Prostate gland (tissue), 2 donors: ENCODE measurements around the gene SCN1A. TPM values are rescaled to one million over a fixed set of nuclear protein-coding genes. Genes with fewer than 3 reads are reported as not detected.

Experiments used
- DNase-seq: peaks from one replicate; pipeline ENCODE4 v3.0.0-alpha.2; 2019; ENCODE audit warnings: low spot score
- H3K27ac ChIP-seq, 2 donors: fragments of 200-600 bp; sonication (generic); 2 replicates each; pipeline ENCODE4 v1.5.1; 2017 to 2019
- H3K27me3 ChIP-seq: fragments of 200-600 bp; sonication (generic); replicated peaks from 2 replicates; pipeline ENCODE4 v1.5.1; 2019; ENCODE audit not compliant: insufficient read depth
- H3K36me3 ChIP-seq, 2 donors: fragments of 200-600 bp; sonication (generic); 1 replicate in 1 of 2; 2 replicates in 1 of 2; pipeline versions ENCODE4 v1.5.1 to v1.8.1; 2017 to 2019
- H3K4me1 ChIP-seq: fragments of 200-600 bp; sonication (generic); replicated peaks from 2 replicates; pipeline ENCODE4 v1.5.1; 2019
- H3K4me3 ChIP-seq, 2 donors: fragments of 200-600 bp; sonication (generic); 2 replicates each; pipeline ENCODE4 v1.5.1; 2017 to 2019
- H3K9me3 ChIP-seq: fragments of 200-600 bp; sonication (generic); 2 replicates; pipeline ENCODE4 v1.5.1; 2017
- POLR2A ChIP-seq: fragments of 450-650 bp; IDR thresholded peaks from one replicate; pipeline ENCODE4 v1.6.1; 2016; ENCODE audit warnings: antibody characterized with exemption, mild to moderate bottlenecking
- POLR2AphosphoS5 ChIP-seq: sonication (generic); formaldehyde crosslinking; IDR thresholded peaks from one replicate; pipeline ENCODE4 v1.6.1; 2017; ENCODE audit warnings: antibody characterized with exemption
- WGBS: methylation state at CpG from one replicate; pipeline ENCODE4 v1.1.5; 2018; 5-methylcytosine and 5-hydroxymethylcytosine counted together
- intact Hi-C: fragments of 100-400 bp; cut with DNase I; formaldehyde crosslinking; loops from one replicate; pipeline ENCODE4 v1.14.2; 2022
- total RNA-seq, 2 donors: library from RNA; depleted of rRNA; stranded (reverse); fragments of >200 nt; gene quantifications; one replicate each; pipeline ENCODE4 v1.1.0, GENCODE V29; 2016
- TF ChIP-seq, protein P1 (sequence below), 4 experiments: fragments of 200-600 bp in 2 of 4; fragments of 450-650 bp in 2 of 4; sonication (generic) in 2 of 4; IDR thresholded peaks; 1 replicate in 3 of 4; 2 replicates in 1 of 4; pipeline ENCODE4 v1.5.1; 2016 to 2019; ENCODE audit warnings: antibody characterized with exemption in 4 of 4, mild to moderate bottlenecking in 2 of 4, moderate library complexity in 2 of 4

Gene SCN1A
- under 1 TPM in 1 of 2 donors, not detected in 1; 0.23 TPM for total RNA-seq

DNA sequence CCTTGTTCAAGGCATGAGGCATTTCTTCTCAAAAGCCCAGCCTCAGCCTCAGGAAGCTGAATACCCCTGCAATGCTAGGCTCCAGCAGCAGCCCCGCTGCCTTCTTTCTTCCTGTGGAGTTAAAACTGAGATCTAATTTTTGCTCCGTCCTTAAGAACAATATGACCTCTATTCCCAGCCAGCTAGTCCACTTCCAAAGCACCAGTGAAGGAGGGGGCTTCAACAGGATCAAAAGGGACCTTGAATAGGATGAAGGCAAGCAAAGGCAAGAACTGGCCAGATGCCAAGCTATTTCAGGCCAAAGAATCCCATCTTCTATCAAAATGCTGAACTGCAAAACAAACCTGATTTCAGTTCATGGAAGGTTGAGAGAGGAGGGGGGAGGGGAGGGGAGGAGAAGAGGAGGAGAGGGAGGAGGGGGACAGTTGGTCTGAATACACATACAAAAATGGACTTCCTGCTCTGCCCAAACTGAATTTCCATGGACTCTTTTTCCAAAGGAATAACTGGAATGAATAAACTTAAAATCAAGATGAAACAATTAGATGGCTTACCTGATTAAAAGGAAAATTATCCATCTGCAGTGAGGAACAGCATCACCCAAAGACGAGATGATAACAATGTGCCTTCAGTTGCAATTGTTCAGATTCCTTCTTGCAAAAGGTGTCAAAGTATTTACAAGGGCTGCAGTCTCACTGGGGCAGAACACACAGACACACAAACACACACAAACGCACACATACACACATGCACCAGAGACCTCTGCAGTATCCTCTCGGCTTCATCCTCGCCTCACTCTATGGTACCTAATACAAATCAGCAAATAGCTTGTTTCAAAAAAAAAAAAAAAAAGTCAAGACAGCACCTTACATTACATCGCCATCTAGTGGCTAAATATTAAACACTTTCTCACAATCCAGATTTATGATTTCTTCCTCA lies at the start of gene SCN1A:
SCN1A (minus strand) TSS at position 804 of the 939 bp plus-strand sequence. CDS start 54,399 bp downstream, outside the sequence.
- H3K4me1 ChIP-seq, result no peaks in the 10 kb centered on the region
- H3K27ac ChIP-seq, result no peak within 1 kb of the TSS
- intact Hi-C loops, result loop anchor here (5.0 kb wide), 1 partner anchor 175 kb away; the partner anchor contains the start of gene TTC21B
- no peak for DNase-seq
- H3K27me3 ChIP-seq, result peaks cover 4% of the 10 kb centered on the region
- TF ChIP-seq, protein P1, sequence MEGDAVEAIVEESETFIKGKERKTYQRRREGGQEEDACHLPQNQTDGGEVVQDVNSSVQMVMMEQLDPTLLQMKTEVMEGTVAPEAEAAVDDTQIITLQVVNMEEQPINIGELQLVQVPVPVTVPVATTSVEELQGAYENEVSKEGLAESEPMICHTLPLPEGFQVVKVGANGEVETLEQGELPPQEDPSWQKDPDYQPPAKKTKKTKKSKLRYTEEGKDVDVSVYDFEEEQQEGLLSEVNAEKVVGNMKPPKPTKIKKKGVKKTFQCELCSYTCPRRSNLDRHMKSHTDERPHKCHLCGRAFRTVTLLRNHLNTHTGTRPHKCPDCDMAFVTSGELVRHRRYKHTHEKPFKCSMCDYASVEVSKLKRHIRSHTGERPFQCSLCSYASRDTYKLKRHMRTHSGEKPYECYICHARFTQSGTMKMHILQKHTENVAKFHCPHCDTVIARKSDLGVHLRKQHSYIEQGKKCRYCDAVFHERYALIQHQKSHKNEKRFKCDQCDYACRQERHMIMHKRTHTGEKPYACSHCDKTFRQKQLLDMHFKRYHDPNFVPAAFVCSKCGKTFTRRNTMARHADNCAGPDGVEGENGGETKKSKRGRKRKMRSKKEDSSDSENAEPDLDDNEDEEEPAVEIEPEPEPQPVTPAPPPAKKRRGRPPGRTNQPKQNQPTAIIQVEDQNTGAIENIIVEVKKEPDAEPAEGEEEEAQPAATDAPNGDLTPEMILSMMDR (IDR thresholded peaks at IDR 0.05), result peak; percentile 34 to 49 (median 42)
- no peak for TF ChIP-seq POLR2AphosphoS5
- no peak within 1 kb of the TSS for H3K4me3 ChIP-seq
- H3K9me3 ChIP-seq, result no peaks in the 10 kb centered on the region
- H3K36me3 ChIP-seq, result no peaks in the 10 kb centered on the region
- WGBS, result 19% methylated on average over 7 of the region's 7 CpGs

DNA sequence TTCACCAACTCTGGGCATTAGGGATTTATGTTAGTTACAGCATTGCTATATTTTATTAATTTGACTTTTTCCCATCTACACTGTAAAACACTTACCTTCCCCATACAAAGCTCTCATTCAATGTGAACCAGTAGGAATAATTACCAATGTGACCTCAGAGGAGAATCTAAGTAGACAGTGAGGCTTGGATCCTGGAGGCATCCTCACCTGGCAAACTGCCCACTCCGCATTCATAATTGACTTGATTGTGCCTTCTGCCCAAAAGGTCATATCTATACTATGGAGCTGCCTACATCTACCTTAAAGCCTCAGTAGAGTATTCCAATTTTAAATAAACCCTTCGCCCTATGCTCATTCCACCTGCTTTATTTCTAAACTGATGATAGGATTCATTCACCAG lies 45.4 kb upstream of the SCN1A start:
- H3K27ac ChIP-seq, result no peak overlapping the region
- H3K36me3 ChIP-seq, result no peaks in the 10 kb centered on the region
- DNase-seq, result no peak
- H3K9me3 ChIP-seq, result no peaks in the 10 kb centered on the region
- no peaks in the 10 kb centered on the region for H3K27me3 ChIP-seq
- 92% methylated on average over 2 of the region's 2 CpGs for WGBS
- TF ChIP-seq POLR2A (no peak), POLR2AphosphoS5 (no peak)
- TF ChIP-seq, protein P1 (IDR thresholded peaks at IDR 0.05), result no peak
- no peaks in the 10 kb centered on the region for H3K4me1 ChIP-seq
- H3K4me3 ChIP-seq, result no peak overlapping the region
- intact Hi-C loops, result no loop called here

DNA sequence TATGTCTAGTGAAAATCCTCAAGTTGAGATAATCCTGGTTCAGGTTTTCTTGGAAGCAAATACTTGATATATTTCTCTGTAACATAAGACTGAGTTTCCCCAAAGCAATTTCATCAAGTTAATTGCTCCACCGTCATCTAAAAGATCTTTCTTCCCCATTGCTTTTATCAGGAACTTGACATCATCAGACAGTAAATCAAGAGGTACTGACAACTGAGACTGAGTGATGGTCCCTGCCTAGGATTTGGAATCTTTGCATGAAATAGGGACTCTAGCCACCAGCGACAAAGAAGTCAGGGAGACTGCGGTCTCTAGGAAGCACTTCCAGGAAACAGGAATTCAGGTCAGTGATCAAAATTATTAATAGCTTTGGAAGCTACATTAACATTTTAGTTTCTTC lies 43.4 kb upstream of the SCN1A start:
- Histone ChIP-seq H3K9me3 (no peaks in the 10 kb centered on the region), H3K4me3 (no peak overlapping the region), H3K4me1 (no peaks in the 10 kb centered on the region), H3K36me3 (no peaks in the 10 kb centered on the region), H3K27ac (no peak overlapping the region), H3K27me3 (no peaks in the 10 kb centered on the region)
- TF ChIP-seq POLR2A (no peak), POLR2AphosphoS5 (no peak)
- TF ChIP-seq, protein P1 (IDR thresholded peaks at IDR 0.05), result no peak
- WGBS, result 70% methylated on average over 3 of the region's 3 CpGs
- DNase-seq, result no peak
- intact Hi-C loops, result no loop called here

DNA sequence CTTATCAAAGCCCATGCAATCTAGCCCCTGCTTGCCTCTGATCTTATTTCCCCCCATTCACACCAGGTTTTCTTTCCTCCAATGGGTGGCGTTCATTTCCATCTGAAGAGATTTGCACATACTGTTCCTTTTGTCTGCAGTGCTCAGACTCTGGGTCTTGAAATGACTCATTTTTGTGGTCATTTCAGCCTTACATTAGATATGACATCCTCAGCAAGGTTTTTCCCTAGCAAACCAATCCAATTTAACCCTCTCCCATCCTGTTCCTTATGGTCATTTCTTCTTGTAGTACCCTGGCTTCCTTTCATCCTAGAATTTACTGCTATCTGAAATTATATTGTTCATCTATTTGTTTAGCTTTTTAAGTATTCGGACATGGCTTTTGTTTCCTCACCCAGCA lies 42.5 kb upstream of the SCN1A start:
- Histone ChIP-seq H3K4me3 (no peak overlapping the region), H3K27me3 (no peaks in the 10 kb centered on the region), H3K4me1 (no peaks in the 10 kb centered on the region), H3K36me3 (no peaks in the 10 kb centered on the region), H3K27ac (no peak overlapping the region), H3K9me3 (no peaks in the 10 kb centered on the region)
- DNase-seq, result no peak
- WGBS, result 70% methylated on average over 2 of the region's 2 CpGs
- intact Hi-C loops, result no loop called here
- TF ChIP-seq POLR2A, result no peak

DNA sequence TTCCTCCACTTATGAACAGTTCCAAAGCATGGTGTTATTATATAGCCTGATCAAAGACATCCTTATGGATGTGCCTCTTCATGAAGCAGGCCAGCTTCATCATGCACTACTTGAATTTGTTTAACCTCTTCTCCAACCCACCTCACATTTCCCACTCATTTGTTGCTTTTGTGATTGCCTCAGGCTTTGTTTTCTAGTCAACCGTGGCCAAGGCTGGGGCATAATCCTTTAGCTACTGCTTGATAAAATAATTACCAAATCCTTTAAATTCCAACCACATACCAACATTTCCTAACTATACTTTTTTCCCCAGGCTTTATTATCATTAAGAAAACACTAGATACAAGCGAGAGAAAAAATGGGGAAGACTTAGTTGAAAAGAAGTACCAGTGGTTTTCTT lies 39.6 kb upstream of the SCN1A start:
- Histone ChIP-seq H3K27ac (no peak overlapping the region), H3K4me3 (no peak overlapping the region), H3K9me3 (no peaks in the 10 kb centered on the region), H3K36me3 (no peaks in the 10 kb centered on the region), H3K4me1 (no peaks in the 10 kb centered on the region), H3K27me3 (no peaks in the 10 kb centered on the region)
- WGBS, result 9% methylated on average over 2 of the region's 2 CpGs
- no peak for TF ChIP-seq POLR2A
- TF ChIP-seq POLR2AphosphoS5, result no peak
- TF ChIP-seq, protein P1 (IDR thresholded peaks at IDR 0.05), result no peak
- intact Hi-C loops, result no loop called here
- no peak for DNase-seq
